OCI-LY7 (cell line): ENCODE measurements around the gene NUBP2.

ENCODE experiments used
- CTCF ChIP-seq: fragments of 200-600 bp; sonication (generic); conservative IDR thresholded peaks from 2 replicates; pipeline ENCODE4 v1.5.1; 2014; ENCODE audit warnings: mild to moderate bottlenecking, antibody characterized with exemption, low read length, moderate library complexity, mixed read lengths
- EZH2phosphoT487 ChIP-seq: fragments of 200-600 bp; sonication (generic); IDR thresholded peaks from 2 replicates; pipeline ENCODE4 v1.6.1; 2018; ENCODE audit warnings: low read depth, borderline replicate concordance, mild to moderate bottlenecking, mixed run types, antibody characterized with exemption, low read length, moderate library complexity, mixed read lengths

- TF ChIP-seq CTCF (no peak), EZH2phosphoT487 (no peak)
Measured at GRCh38 chr16:1776672-1776955, 6.1 kb upstream of the NUBP2 start.
